IPS-20b (cell line): ENCODE measurements around the gene HMGCS2.

ENCODE experiments used
- H3K27ac ChIP-seq: one replicate; pipeline ENCODE4 v1.5.1; 2013; ENCODE audit warnings: low read length
- H3K27me3 ChIP-seq: 2 replicates; pipeline ENCODE4 v1.6.1; 2013; ENCODE audit warnings: mild to moderate bottlenecking, low read length, inconsistent platforms; ENCODE audit not compliant: insufficient read depth
- H3K36me3 ChIP-seq: 2 replicates; pipeline ENCODE4 v1.6.1; 2013; ENCODE audit warnings: low read depth, mild to moderate bottlenecking, inconsistent platforms, low read length, moderate library complexity; ENCODE audit not compliant: insufficient read depth
- H3K4me1 ChIP-seq: 2 replicates; pipeline ENCODE4 v1.6.1; 2013; ENCODE audit warnings: mild to moderate bottlenecking, control low read depth, inconsistent platforms, low read length, moderate library complexity; ENCODE audit not compliant: insufficient read depth
- H3K4me3 ChIP-seq: 2 replicates; pipeline ENCODE4 v1.5.1; 2013; ENCODE audit warnings: mild to moderate bottlenecking, low read length, inconsistent platforms
- H3K9ac ChIP-seq: 2 replicates; pipeline ENCODE4 v1.6.1; 2013; ENCODE audit warnings: low read depth, mild to moderate bottlenecking, inconsistent platforms, low read length, moderate library complexity
- H3K9me3 ChIP-seq: 2 replicates; pipeline ENCODE4 v1.6.1; 2013; ENCODE audit warnings: mild to moderate bottlenecking, low read depth, low read length, inconsistent platforms; ENCODE audit not compliant: insufficient read depth

HMGCS2 gene

DNA sequence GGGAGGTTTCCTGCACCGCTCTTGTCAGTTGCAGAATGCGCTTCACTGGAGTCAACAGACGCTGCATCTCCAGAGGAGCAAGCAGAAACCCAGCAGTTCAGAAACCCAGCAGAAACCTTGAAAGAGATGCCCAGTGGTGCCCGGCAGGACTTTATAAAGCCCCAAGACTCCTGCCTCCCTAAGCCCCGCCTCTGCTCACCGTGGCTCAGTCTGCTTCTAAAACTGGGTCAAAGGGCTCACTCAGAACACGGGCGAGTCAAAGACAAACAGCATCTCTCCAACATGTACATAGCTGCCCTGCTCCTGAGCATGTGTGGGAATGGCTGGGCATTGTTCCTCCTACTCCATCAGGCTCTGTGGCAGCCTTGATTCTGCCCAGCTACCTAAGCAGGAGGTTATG lies at the start of gene HMGCS2:
Gene HMGCS2, minus strand, starts transcription at position 128 of the 400 bp plus-strand sequence. Its CDS starts 61 bp downstream, at position 67.
- H3K4me1 ChIP-seq = peaks cover 7% of the 10 kb centered on the region
- no peaks in the 10 kb centered on the region for H3K9me3 ChIP-seq
- no peak within 1 kb of the TSS for H3K27ac ChIP-seq
- H3K27me3 ChIP-seq = no peaks in the 10 kb centered on the region
- no peak within 1 kb of the TSS for H3K9ac ChIP-seq
- H3K36me3 ChIP-seq = no peaks in the 10 kb centered on the region
- H3K4me3 ChIP-seq = no peak within 1 kb of the TSS

DNA sequence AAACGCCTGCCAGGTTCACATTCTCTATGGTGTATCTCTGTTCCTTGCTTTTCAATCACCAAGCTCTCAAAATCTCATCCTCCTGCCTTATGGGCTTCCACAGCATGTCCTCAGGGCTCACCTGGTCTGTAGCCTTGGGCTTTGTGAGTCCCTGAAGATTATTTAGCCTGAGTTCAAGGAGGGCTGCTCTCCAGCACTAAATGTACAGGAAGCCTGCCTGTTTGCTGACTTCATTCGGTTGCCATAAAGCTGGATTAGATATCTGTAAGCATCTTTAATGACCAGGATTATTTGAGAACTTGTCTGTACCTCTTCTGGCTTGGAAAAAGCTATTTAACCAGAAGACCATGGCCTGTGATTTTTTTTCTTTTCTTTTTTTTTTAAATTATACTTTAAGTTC lies 49.5 kb upstream of the HMGCS2 start:
- Histone ChIP-seq H3K27ac (no peak overlapping the region), H3K4me1 (no peaks in the 10 kb centered on the region), H3K9me3 (no peaks in the 10 kb centered on the region), H3K27me3 (no peaks in the 10 kb centered on the region), H3K4me3 (no peak overlapping the region), H3K36me3 (no peaks in the 10 kb centered on the region), H3K9ac (no peak overlapping the region)

DNA sequence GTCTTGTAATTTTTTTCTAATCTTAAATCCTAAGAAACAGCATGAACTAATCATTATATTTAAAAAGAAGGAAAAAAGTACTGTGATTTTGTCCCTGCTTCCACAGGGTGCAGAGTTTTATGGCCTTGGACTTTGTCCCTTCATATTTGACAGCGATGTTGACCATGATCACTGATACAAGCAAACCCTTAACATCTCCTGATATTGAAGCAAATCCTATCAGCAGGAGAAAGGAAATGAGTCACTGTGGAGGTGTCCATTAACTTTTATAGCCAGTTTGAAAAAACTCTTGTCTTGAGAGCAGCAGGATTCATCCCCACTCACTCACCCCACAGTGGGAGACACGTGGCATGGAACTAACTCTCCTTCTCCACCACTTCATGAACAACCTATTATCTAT lies 47.7 kb upstream of the HMGCS2 start:
- Histone ChIP-seq H3K4me3 (no peak overlapping the region), H3K27ac (no peak overlapping the region), H3K9ac (no peak overlapping the region), H3K9me3 (no peaks in the 10 kb centered on the region), H3K27me3 (no peaks in the 10 kb centered on the region), H3K36me3 (no peaks in the 10 kb centered on the region), H3K4me1 (no peaks in the 10 kb centered on the region)

DNA sequence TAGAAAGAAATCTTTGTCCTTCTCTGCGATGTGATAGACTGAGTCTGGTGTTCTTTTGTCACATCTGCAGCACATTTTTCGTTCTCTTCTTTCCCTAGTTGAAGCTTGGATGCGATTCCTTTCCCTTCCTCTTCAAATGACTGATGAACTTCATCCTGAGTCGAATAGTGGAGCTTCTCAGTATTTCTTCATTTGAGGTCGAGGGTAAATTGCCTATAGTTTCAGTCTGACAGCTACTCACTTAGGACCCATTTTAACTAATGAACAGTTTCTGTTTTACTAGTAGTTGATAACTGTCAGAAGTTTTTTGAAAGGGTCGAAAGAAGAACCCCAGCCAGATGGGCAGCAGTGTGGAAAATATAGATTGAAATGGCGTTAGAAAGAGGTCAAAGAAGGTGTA lies 47.2 kb upstream of the HMGCS2 start:
- Histone ChIP-seq H3K4me1 (no peaks in the 10 kb centered on the region), H3K9me3 (no peaks in the 10 kb centered on the region), H3K27ac (no peak overlapping the region), H3K36me3 (no peaks in the 10 kb centered on the region), H3K9ac (no peak overlapping the region), H3K4me3 (no peak overlapping the region), H3K27me3 (no peaks in the 10 kb centered on the region)

DNA sequence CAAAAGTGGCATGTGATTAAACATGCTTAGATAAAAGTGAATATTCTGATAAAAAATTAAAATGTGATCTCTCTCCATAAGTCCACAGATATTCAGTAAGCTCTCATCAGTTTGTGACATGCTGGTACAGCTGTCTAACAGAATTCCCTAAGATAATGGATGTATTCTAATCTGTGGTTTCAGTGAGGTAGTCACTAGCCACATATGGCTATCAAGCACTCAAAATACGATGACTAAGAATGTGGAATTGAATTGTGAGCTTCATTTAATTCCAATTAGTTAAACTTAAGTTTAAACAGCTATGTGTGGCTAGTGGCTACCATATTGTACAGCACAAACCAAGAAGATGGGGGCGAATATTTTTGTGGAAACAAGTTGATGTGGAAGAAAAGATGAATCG lies 46.7 kb upstream of the HMGCS2 start:
- H3K9ac ChIP-seq = no peak overlapping the region
- H3K27me3 ChIP-seq = no peaks in the 10 kb centered on the region
- H3K27ac ChIP-seq = no peak overlapping the region
- H3K9me3 ChIP-seq = no peaks in the 10 kb centered on the region
- no peaks in the 10 kb centered on the region for H3K4me1 ChIP-seq
- no peaks in the 10 kb centered on the region for H3K36me3 ChIP-seq
- no peak overlapping the region for H3K4me3 ChIP-seq

DNA sequence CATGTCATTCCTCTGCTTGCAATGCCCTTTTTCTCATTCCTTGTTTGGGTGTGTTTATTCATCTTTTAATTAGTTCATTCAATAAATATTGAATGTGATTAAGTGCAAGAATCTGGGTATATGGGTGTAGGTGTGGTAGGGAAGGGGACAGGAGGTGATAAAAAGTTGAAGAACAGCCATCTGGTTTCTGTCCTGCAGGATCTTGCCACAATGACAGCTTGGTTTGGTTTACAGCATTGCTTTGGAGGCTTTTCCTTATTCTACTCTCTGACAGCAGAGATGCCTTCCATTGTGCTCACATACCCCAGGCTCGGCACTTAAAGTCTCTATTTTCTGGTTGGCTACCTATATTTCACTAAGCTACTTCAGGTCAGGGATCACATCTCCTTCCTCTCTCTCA lies 45.6 kb upstream of the HMGCS2 start:
- no peaks in the 10 kb centered on the region for H3K4me1 ChIP-seq
- no peak overlapping the region for H3K27ac ChIP-seq

DNA sequence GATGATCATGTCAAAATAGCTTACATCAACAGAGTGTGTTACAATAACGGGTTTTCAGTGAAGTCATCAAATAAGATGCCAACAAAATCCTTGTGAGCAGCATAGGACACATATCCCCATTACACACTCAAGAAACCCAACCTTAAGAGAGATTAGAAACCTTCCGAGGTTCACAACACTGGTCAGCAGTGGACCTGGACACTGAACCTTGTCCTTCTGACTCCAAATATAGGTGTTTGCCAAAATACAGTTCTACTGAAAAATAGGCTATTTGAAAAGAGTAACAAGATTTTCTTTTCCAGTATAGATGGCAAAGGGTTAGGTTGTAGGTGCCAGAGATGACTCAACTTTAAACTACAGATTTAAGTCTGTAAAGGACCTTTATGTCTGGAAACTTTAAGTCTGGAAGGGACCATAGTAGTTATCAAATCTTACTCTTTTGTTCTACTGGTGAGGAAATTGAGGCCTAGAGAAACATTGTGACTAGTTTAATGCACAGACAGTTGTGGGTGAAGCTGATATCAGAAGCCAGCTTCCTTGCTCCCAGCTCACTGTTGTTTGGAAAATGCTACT lies 43.4 kb upstream of the HMGCS2 start:
- Histone ChIP-seq H3K9ac (no peak overlapping the region), H3K4me1 (no peaks in the 10 kb centered on the region), H3K27ac (no peak overlapping the region), H3K36me3 (no peaks in the 10 kb centered on the region), H3K9me3 (no peaks in the 10 kb centered on the region), H3K27me3 (peaks cover 7% of the 10 kb centered on the region; the same call in 1 of the 2 replicates), H3K4me3 (no peak overlapping the region)

More for the DNA sequence above, 45.6 kb upstream of the HMGCS2 start:
- H3K4me3 ChIP-seq = no peak overlapping the region
- H3K9ac ChIP-seq = no peak overlapping the region
- no peaks in the 10 kb centered on the region for H3K36me3 ChIP-seq
- H3K27me3 ChIP-seq = no peaks in the 10 kb centered on the region
- no peaks in the 10 kb centered on the region for H3K9me3 ChIP-seq

DNA sequence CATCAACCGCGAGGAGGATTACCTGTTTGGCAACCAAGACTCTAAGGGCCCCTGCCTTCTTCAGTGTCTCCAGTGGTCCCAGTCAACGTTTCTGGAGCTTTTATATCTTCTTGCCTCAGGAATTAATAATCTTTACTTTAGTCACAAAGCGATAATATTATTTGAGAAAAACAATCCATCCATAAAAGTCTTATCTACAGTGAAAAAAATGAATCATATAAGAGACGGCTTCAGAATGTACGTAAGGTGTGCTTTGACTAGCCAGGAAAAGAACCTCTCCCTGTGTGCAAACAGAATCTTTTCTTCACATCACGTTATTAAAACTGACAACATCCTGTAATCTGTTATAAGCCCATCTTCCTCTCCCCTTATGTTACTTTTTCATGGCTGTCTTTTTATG lies 42.7 kb upstream of the HMGCS2 start, which contains the start of gene REG4:
Gene REG4, minus strand, starts transcription at position 74 of the 400 bp plus-strand sequence. CDS start 2,691 bp downstream, outside the sequence.
- Histone ChIP-seq H3K9me3 (no peaks in the 10 kb centered on the region), H3K9ac (no peak within 1 kb of the TSS)

DNA sequence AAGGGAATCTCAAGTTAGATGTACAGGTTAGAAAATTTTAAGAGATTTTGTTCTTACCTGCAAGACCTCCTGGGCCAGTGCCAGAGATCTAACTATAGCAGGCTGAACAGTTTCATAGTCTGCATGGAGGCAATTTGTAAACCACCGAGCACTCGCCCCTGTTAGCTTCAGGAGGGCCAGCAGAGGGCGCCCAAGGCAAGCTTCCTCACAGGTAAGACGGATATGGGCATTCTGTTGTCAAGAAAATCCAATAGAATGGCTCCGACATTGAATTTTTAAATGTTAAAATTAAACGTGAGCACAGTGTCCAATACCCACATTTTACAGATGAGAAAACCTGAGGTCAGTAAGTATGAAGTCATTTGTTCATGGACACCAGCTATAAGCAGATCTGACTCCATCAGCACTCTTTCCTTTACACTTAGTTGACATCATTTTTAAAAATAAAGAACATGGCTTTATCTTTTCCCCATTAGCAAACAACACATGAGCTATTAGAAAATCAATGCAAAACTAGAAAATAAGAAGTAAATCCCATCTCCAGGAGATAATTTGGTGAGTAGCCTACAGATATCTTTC lies 40.4 kb upstream of the HMGCS2 start:
- H3K27me3 ChIP-seq = peaks cover 7% of the 10 kb centered on the region; the same call in 1 of the 2 replicates
- no peaks in the 10 kb centered on the region for H3K9me3 ChIP-seq
- no peak overlapping the region for H3K27ac ChIP-seq
- no peak overlapping the region for H3K9ac ChIP-seq
- no peak overlapping the region for H3K4me3 ChIP-seq
- no peaks in the 10 kb centered on the region for H3K36me3 ChIP-seq
- H3K4me1 ChIP-seq = no peaks in the 10 kb centered on the region

More for the DNA sequence above, 42.7 kb upstream of the HMGCS2 start, which contains the start of gene REG4:
- H3K36me3 ChIP-seq = no peaks in the 10 kb centered on the region
- no peak within 1 kb of the TSS for H3K27ac ChIP-seq
- no peak within 1 kb of the TSS for H3K4me3 ChIP-seq
- no peaks in the 10 kb centered on the region for H3K4me1 ChIP-seq
- peaks cover 7% of the 10 kb centered on the region; the same call in 1 of the 2 replicates for H3K27me3 ChIP-seq

DNA sequence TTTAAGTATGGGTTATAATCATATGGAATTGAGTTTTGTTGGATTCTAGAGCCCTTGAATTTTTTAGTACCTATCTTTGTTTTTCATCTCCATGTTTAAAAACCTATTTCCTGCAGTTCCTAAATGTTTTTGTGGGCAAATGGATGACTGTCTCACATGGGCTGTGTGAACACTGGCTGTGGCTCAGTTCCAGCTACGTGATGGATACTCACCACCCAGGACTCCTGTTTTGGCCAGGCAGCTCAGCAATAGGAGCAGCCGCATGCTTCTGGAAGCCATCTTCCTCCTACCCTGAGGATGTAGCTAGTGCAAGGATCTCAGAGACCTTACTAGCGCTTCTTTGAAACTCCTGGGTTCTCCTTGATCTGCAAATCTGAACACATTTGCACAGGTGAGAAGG lies 39.8 kb upstream of the HMGCS2 start:
- peaks cover 7% of the 10 kb centered on the region; the same call in 1 of the 2 replicates for H3K27me3 ChIP-seq

DNA sequence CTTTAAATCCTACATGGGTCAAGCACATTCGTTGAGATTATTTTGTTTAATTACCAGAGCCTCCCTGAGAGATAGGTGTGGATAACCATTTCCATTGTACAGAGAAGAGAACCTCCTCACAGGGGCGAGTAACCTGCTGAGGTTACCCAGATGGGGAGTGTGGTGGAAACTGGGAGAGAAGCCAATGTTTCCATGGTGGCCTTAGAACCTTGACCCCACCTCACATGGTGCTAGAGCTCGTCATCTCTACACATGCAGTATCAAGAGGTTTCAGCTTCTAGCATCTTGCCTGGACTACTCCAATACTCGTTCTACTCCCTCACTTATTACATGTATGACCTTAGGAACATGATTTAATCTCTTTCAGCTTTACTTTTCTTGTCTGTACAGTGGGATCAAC lies 37.8 kb upstream of the HMGCS2 start:
- no peak overlapping the region for H3K9ac ChIP-seq
- peaks cover 7% of the 10 kb centered on the region; the same call in 1 of the 2 replicates for H3K27me3 ChIP-seq
- H3K36me3 ChIP-seq = no peaks in the 10 kb centered on the region

More for the DNA sequence above, 39.8 kb upstream of the HMGCS2 start:
- Histone ChIP-seq H3K27ac (no peak overlapping the region), H3K9me3 (no peaks in the 10 kb centered on the region), H3K9ac (no peak overlapping the region), H3K36me3 (no peaks in the 10 kb centered on the region), H3K4me1 (no peaks in the 10 kb centered on the region), H3K4me3 (no peak overlapping the region)

DNA sequence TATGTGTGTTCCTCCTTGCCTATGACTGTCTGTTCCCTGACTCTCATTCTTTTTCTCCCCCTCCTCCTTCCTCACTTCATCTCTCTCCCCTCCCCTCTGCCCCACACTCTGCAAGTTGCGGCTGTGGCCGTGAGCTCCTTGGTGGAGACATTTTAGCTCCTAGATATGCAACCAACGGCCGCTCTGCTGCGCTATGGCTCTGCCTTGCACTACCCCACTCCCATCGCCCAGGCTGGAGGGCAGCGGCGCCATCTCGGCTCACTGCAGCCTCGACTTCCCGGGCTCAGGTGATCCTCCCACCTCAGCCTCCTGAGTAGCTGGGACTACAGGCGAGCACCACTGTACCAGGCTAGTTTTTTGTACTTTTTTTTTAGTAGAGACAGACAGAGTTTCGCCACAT lies 37.0 kb upstream of the HMGCS2 start:
- no peak overlapping the region for H3K27ac ChIP-seq
- H3K4me3 ChIP-seq = no peak overlapping the region
- H3K9ac ChIP-seq = no peak overlapping the region
- H3K27me3 ChIP-seq = peaks cover 7% of the 10 kb centered on the region; the same call in 1 of the 2 replicates
- H3K36me3 ChIP-seq = no peaks in the 10 kb centered on the region
- no peaks in the 10 kb centered on the region for H3K4me1 ChIP-seq
- no peaks in the 10 kb centered on the region for H3K9me3 ChIP-seq

More for the DNA sequence above, 37.8 kb upstream of the HMGCS2 start:
- Histone ChIP-seq H3K9me3 (no peaks in the 10 kb centered on the region), H3K4me1 (no peaks in the 10 kb centered on the region), H3K4me3 (no peak overlapping the region), H3K27ac (no peak overlapping the region)
